Astrocyte (in vitro differentiated cells and primary cell): ENCODE results near the gene MEAF6. TPM values are rescaled to one million over a fixed set of nuclear protein-coding genes. Genes with fewer than 3 reads are reported as not detected.
A peak's percentile ranks its signal among the peaks of the same experiment; 100 is the strongest.

Experiments
- DNase-seq: peaks from one replicate; pipeline ENCODE4 v3.0.0-alpha.2; 2010; ENCODE audit warnings: low read depth
- FAIRE-seq: peaks from 2 replicates; lab custom pipeline; 2011; peaks lifted over from hg19 to GRCh38; lab: Jason Lieb, UNC
- H2AFZ ChIP-seq: 2 replicates; pipeline ENCODE4 v1.6.0; 2012; ENCODE audit warnings: low read depth, low read length, inconsistent platforms
- H3K27ac ChIP-seq: 2 replicates; pipeline ENCODE4 v1.5.1; 2011; ENCODE audit warnings: low read depth, low read length, inconsistent platforms
- H3K27me3 ChIP-seq: 2 replicates; pipeline ENCODE4 v1.6.0; 2011; ENCODE audit warnings: low read length, inconsistent platforms; ENCODE audit not compliant: insufficient read depth
- H3K36me3 ChIP-seq: 2 replicates; pipeline ENCODE4 v1.5.1; 2011; ENCODE audit warnings: low read length, inconsistent platforms; ENCODE audit not compliant: insufficient read depth
- H3K4me1 ChIP-seq: 2 replicates; pipeline ENCODE4 v1.5.1; 2011; ENCODE audit warnings: low read length, inconsistent platforms; ENCODE audit not compliant: insufficient read depth
- H3K4me2 ChIP-seq: 2 replicates; pipeline ENCODE4 v1.6.0; 2012; ENCODE audit warnings: low read length, inconsistent platforms
- H3K4me3 ChIP-seq: 2 replicates; pipeline ENCODE4 v1.5.1; 2011; ENCODE audit warnings: low read depth, mild to moderate bottlenecking, low read length, inconsistent platforms; ENCODE audit not compliant: insufficient read depth
- H3K79me2 ChIP-seq: 2 replicates; pipeline ENCODE4 v1.6.0; 2012; ENCODE audit warnings: mild to moderate bottlenecking, low read length, inconsistent platforms; ENCODE audit not compliant: insufficient read depth
- H3K9ac ChIP-seq: 2 replicates; pipeline ENCODE4 v1.6.0; 2012; ENCODE audit warnings: mild to moderate bottlenecking, low read length, inconsistent platforms
- H3K9me3 ChIP-seq: 2 replicates; pipeline ENCODE4 v1.5.1; 2012; ENCODE audit warnings: low read depth, mild to moderate bottlenecking, low read length, inconsistent platforms; ENCODE audit not compliant: insufficient read depth
- H4K20me1 ChIP-seq: 2 replicates; pipeline ENCODE4 v1.6.0; 2012; ENCODE audit warnings: low read length, inconsistent platforms; ENCODE audit not compliant: insufficient read depth
- H3K27ac Mint-ChIP-seq: one replicate; pipeline ENCODE4 v1.8.0; 2021; ENCODE audit warnings: mild to moderate bottlenecking, mixed read lengths; ENCODE audit not compliant: unreplicated experiment
- H3K27me3 Mint-ChIP-seq: one replicate; pipeline ENCODE4 v1.8.0; 2021; ENCODE audit warnings: low read depth, mixed read lengths; ENCODE audit not compliant: unreplicated experiment
- H3K36me3 Mint-ChIP-seq: one replicate; pipeline ENCODE4 v1.8.0; 2021; ENCODE audit warnings: low read depth, mixed read lengths; ENCODE audit not compliant: unreplicated experiment
- H3K4me1 Mint-ChIP-seq: one replicate; pipeline ENCODE4 v1.8.0; 2021; ENCODE audit warnings: low read depth, mixed read lengths; ENCODE audit not compliant: unreplicated experiment
- H3K4me3 Mint-ChIP-seq: one replicate; pipeline ENCODE4 v1.8.0; 2021; ENCODE audit warnings: mild to moderate bottlenecking, moderate library complexity, mixed read lengths; ENCODE audit not compliant: unreplicated experiment
- H3K9me3 Mint-ChIP-seq: one replicate; pipeline ENCODE4 v1.8.0; 2021; ENCODE audit warnings: mild to moderate bottlenecking, mixed read lengths; ENCODE audit not compliant: unreplicated experiment
- EZH2 ChIP-seq: IDR thresholded peaks from 2 replicates; pipeline ENCODE4 v1.6.1; 2012; ENCODE audit warnings: mild to moderate bottlenecking, low read length, inconsistent platforms; ENCODE audit not compliant: insufficient read depth
- total RNA-seq: library from RNA; stranded (reverse); gene quantifications from 2 replicates; pipeline ENCODE4 v1.2.1, GENCODE V29; 2021
- TF ChIP-seq, protein P1 (sequence below): IDR thresholded peaks from 2 replicates; pipeline ENCODE4 v1.5.1; 2011; ENCODE audit warnings: low read depth, mild to moderate bottlenecking, inconsistent platforms, low read length, moderate library complexity; ENCODE audit not compliant: insufficient read depth

The MEAF6 gene
- total RNA-seq, 1 donor from 2014 or later = 49.0 TPM

DNA sequence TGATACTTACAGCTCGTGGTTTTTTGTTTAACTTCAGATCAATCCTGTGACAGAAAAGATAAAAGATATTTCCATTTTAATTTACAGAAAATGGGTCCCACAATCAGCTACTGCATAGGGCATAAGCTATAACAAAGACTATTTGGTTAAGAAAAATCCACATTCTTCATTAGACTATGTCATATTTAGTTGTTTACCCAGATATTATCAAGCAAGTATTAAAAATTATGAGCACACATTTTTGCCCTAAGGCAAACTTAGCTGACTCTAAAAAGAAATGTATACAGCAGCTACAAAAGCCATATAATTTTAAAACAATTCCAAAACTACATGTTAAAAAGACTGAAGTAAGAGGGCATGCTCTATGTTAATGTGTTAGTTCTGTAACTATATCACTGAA is 18.7 kb downstream of the MEAF6 start:
- H3K27ac Mint-ChIP-seq = no peak overlapping the region
- TF ChIP-seq, protein P1, sequence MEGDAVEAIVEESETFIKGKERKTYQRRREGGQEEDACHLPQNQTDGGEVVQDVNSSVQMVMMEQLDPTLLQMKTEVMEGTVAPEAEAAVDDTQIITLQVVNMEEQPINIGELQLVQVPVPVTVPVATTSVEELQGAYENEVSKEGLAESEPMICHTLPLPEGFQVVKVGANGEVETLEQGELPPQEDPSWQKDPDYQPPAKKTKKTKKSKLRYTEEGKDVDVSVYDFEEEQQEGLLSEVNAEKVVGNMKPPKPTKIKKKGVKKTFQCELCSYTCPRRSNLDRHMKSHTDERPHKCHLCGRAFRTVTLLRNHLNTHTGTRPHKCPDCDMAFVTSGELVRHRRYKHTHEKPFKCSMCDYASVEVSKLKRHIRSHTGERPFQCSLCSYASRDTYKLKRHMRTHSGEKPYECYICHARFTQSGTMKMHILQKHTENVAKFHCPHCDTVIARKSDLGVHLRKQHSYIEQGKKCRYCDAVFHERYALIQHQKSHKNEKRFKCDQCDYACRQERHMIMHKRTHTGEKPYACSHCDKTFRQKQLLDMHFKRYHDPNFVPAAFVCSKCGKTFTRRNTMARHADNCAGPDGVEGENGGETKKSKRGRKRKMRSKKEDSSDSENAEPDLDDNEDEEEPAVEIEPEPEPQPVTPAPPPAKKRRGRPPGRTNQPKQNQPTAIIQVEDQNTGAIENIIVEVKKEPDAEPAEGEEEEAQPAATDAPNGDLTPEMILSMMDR = no peak
- TF ChIP-seq EZH2 = no peak
- no peaks in the 10 kb centered on the region for H3K27me3 Mint-ChIP-seq
- Histone ChIP-seq H3K27ac (no peak overlapping the region), H3K27me3 (no peaks in the 10 kb centered on the region), H3K4me2 (no peak overlapping the region), H4K20me1 (peaks cover 12% of the 10 kb centered on the region), H2AFZ (no peak overlapping the region), H3K4me3 (no peak overlapping the region), H3K9me3 (no peaks in the 10 kb centered on the region), H3K4me1 (peaks cover 8% of the 10 kb centered on the region), H3K79me2 (peaks cover 16% of the 10 kb centered on the region), H3K36me3 (peaks cover 25% of the 10 kb centered on the region), H3K9ac (no peak overlapping the region)
- FAIRE-seq (no peak), DNase-seq (no peak)
- H3K4me1 Mint-ChIP-seq = no peaks in the 10 kb centered on the region
- no peak overlapping the region for H3K4me3 Mint-ChIP-seq
- H3K36me3 Mint-ChIP-seq = no peaks in the 10 kb centered on the region
- H3K9me3 Mint-ChIP-seq = no peaks in the 10 kb centered on the region

DNA sequence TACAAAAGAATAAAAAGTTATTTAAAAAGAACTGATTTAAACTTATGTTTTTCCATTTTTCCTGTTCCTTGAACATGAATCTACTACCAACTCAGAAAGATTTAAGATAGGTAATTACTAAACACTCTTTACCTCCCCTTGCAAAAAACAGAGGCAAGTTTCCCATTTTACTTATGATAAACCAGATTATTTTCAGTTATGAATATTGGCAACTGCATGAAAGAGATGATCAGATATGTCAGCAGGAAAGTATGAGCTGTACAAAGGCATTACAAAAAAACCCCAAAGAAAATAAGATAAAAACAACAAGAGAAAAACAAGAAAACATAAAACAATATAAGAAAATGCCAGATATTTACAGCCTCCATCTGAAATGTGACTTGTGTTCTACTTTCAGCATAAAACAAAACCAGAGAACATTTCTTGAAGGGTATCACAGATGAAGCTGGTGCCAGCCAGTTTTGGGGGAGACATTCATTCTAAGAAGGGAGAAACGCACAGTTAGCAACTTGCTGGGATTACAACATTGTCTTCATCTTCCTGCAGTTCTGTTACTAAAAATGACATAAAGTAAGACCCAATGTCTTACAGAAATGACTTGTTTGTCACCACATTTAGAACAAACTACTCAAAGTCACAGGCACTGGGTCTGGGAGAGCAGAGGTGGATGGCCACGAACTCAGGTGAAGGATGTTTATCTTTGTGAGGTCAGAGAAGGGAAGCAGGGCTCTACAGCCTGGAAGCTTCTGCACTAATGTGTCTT is 21.0 kb downstream of the MEAF6 start:
- peaks cover 12% of the 10 kb centered on the region for H3K79me2 ChIP-seq
- peaks cover 31% of the 10 kb centered on the region for H3K36me3 ChIP-seq
- no peak for DNase-seq
- H3K9me3 ChIP-seq = no peaks in the 10 kb centered on the region
- no peak overlapping the region for H3K4me3 Mint-ChIP-seq
- H3K27me3 Mint-ChIP-seq = no peaks in the 10 kb centered on the region
- H3K27ac Mint-ChIP-seq = peak overlapping the region; percentile 0
- H3K4me1 ChIP-seq = no peaks in the 10 kb centered on the region
- no peak overlapping the region for H3K4me3 ChIP-seq
- H3K27ac ChIP-seq = no peak overlapping the region
- peaks cover 4% of the 10 kb centered on the region for H4K20me1 ChIP-seq
- H3K27me3 ChIP-seq = no peaks in the 10 kb centered on the region
- no peak overlapping the region for H2AFZ ChIP-seq
- no peaks in the 10 kb centered on the region for H3K36me3 Mint-ChIP-seq
- H3K4me1 Mint-ChIP-seq = no peaks in the 10 kb centered on the region
- TF ChIP-seq, protein P1 = no peak
- no peak for TF ChIP-seq EZH2
- H3K9ac ChIP-seq = no peak overlapping the region
- FAIRE-seq = peak; percentile 80
- H3K4me2 ChIP-seq = no peak overlapping the region
- no peaks in the 10 kb centered on the region for H3K9me3 Mint-ChIP-seq

DNA sequence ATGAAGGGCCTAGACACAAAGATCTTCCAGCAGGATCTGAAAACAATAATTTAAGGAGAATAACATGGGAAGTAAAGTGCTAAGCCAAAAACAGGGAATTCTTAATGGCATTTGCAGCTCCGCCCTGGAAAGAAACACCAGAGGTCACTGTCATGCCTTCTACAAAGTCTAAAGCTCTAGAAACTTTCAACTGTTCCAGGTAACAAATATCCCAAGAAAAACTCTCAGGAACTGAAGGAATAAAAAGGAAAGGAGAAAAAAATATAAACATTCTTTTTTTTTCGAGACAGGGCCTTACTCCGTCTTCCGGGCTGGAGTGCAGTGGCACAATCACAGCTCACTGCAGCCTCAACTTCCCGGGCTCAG is 27.0 kb downstream of the MEAF6 start:
- Mint-ChIP-seq H3K27me3 (no peaks in the 10 kb centered on the region), H3K27ac (peak overlapping the region; percentile 8), H3K9me3 (no peaks in the 10 kb centered on the region), H3K4me1 (peaks cover 7% of the 10 kb centered on the region), H3K4me3 (no peak overlapping the region), H3K36me3 (no peaks in the 10 kb centered on the region)
- FAIRE-seq (no peak), DNase-seq (no peak)
- H2AFZ ChIP-seq = no peak overlapping the region
- TF ChIP-seq, protein P1 = no peak
- no peak for TF ChIP-seq EZH2
- peaks cover 12% of the 10 kb centered on the region for H3K4me1 ChIP-seq
- no peaks in the 10 kb centered on the region for H3K9me3 ChIP-seq
- H3K27me3 ChIP-seq = no peaks in the 10 kb centered on the region
- H3K79me2 ChIP-seq = no peaks in the 10 kb centered on the region
- H3K27ac ChIP-seq = no peak overlapping the region
- no peak overlapping the region for H3K4me2 ChIP-seq
- no peak overlapping the region for H3K9ac ChIP-seq
- H4K20me1 ChIP-seq = peaks cover 34% of the 10 kb centered on the region
- peaks cover 23% of the 10 kb centered on the region for H3K36me3 ChIP-seq
- H3K4me3 ChIP-seq = no peak overlapping the region
